Measurements from ENCODE around the gene CAMTA1. TPM values are rescaled to one million over a fixed set of nuclear protein-coding genes. Genes with fewer than 3 reads are reported as not detected.

The CAMTA1 gene
- total RNA-seq, 1 experiment from 2014 or later: 60.0 TPM

DNA sequence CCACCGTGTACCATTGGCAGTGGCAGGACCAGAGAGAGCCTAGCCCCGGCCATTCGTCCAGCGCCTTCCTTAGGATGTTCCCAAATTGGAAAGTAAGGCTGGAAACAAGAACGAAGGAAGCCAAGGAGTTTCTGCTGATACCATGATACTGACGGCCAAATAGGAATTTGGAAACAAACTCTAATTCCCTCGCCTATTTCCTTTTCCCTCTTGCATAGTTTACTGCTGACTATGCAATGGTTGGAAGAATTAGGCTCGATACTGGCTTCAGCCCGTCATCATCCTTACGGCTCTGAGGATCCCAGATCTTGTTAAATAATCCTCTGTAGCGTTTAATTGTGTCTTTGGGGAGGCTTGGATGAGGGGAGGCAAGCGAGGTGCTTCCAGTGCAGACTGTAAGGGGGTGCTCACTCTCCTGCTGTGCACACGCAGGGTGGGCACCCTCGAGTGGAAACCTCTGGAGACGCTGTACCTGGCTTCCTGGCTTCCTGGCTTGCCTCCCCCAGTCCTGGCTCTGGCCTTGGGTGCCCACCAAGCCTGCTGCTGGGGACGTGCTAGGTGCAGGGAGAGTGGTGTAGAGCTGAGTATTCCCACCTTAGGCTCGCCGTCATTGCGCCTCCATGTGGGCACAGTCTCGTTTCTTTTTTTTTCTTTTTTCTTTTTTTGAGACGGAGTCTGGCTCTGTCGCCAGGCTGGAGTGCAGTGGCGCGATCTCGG, 27.4 kb upstream of the CAMTA1 start:
- Mint-ChIP-seq H3K36me3 (ENCODE audit: insufficient read depth, unreplicated experiment) (no peaks in the 10 kb centered on the region), H3K9me3 (ENCODE audit: unreplicated experiment) (no peaks in the 10 kb centered on the region), H3K4me1 (ENCODE audit: low read depth, unreplicated experiment) (no peaks in the 10 kb centered on the region), H3K27me3 (ENCODE audit: insufficient read depth, unreplicated experiment) (peaks cover 14% of the 10 kb centered on the region), H3K27ac (ENCODE audit: unreplicated experiment) (no peak overlapping the region), H3K4me3 (ENCODE audit: unreplicated experiment) (no peak overlapping the region)
- no TSS peak for BruUV-seq (replicated peaks)
- DNase-seq: no peak
- intact Hi-C loops (cut with micrococcal nuclease; ENCODE audit: unreplicated experiment): no loop called here
- ChIA-PET CTCF (no interaction called here), POLR2A (no interaction called here)
- Histone ChIP-seq H3K4me1 (no peaks in the 10 kb centered on the region), H3K9me3 (no peaks in the 10 kb centered on the region), H3K36me3 (ENCODE audit: control insufficient read depth, insufficient read depth, low read length) (no peaks in the 10 kb centered on the region), H3K27me3 (replicated peaks; ENCODE audit: control insufficient read depth, insufficient read depth, low read length) (no peaks in the 10 kb centered on the region), H3K4me3 (ENCODE audit: low read depth, low read length) (no peak overlapping the region)
- TF ChIP-seq, protein P1, sequence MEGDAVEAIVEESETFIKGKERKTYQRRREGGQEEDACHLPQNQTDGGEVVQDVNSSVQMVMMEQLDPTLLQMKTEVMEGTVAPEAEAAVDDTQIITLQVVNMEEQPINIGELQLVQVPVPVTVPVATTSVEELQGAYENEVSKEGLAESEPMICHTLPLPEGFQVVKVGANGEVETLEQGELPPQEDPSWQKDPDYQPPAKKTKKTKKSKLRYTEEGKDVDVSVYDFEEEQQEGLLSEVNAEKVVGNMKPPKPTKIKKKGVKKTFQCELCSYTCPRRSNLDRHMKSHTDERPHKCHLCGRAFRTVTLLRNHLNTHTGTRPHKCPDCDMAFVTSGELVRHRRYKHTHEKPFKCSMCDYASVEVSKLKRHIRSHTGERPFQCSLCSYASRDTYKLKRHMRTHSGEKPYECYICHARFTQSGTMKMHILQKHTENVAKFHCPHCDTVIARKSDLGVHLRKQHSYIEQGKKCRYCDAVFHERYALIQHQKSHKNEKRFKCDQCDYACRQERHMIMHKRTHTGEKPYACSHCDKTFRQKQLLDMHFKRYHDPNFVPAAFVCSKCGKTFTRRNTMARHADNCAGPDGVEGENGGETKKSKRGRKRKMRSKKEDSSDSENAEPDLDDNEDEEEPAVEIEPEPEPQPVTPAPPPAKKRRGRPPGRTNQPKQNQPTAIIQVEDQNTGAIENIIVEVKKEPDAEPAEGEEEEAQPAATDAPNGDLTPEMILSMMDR (IDR thresholded peaks at IDR 0.05; ENCODE audit: insufficient read depth in 1 of 2, low read depth in 1 of 2, low read length in 1 of 2, severe bottlenecking in 1 of 2, unreplicated experiment in 1 of 2): no peak

DNA sequence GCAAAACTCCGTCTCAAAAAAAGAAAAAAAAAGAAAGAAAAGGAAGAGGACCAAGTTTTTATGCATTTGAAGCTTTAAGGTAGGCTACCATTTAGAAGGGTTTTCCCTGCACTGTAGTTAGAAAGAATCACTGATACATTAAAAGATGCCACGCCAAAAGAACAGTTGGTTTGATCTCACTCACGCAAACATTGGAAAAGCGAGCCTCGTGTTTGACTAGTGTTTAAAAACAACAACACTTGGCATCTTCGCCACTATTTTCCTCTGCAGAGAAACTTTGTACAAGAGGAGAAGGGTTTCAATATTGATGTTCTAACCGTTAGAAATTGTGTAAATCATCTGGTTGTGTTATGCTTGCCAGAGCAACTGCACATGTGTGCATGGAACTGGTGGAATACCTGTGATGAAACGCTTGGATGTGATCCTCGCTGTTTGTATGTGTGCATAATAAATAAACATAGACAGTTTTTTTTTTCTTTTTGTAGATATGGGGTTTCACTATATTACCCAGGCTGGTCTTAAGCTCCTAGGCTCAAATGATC, 24.0 kb upstream of the CAMTA1 start:
- no peak overlapping the region for H3K27ac Mint-ChIP-seq (ENCODE audit: unreplicated experiment)
- no TSS peak for BruUV-seq (replicated peaks)
- ChIA-PET CTCF (no interaction called here), POLR2A (no interaction called here)
- H3K36me3 Mint-ChIP-seq (ENCODE audit: insufficient read depth, unreplicated experiment): no peaks in the 10 kb centered on the region
- H3K36me3 ChIP-seq (ENCODE audit: control insufficient read depth, insufficient read depth, low read length): no peaks in the 10 kb centered on the region
- H3K4me1 Mint-ChIP-seq (ENCODE audit: low read depth, unreplicated experiment): no peaks in the 10 kb centered on the region
- no peaks in the 10 kb centered on the region for H3K27me3 ChIP-seq (replicated peaks; ENCODE audit: control insufficient read depth, insufficient read depth, low read length)
- H3K27me3 Mint-ChIP-seq (ENCODE audit: insufficient read depth, unreplicated experiment): peaks cover 17% of the 10 kb centered on the region
- H3K9me3 ChIP-seq: no peaks in the 10 kb centered on the region
- TF ChIP-seq, protein P1 (IDR thresholded peaks at IDR 0.05; ENCODE audit: insufficient read depth in 1 of 2, low read depth in 1 of 2, low read length in 1 of 2, severe bottlenecking in 1 of 2, unreplicated experiment in 1 of 2): no peak
- no peaks in the 10 kb centered on the region for H3K4me1 ChIP-seq
- H3K4me3 ChIP-seq (ENCODE audit: low read depth, low read length): no peak overlapping the region
- no peaks in the 10 kb centered on the region for H3K9me3 Mint-ChIP-seq (ENCODE audit: unreplicated experiment)
- H3K4me3 Mint-ChIP-seq (ENCODE audit: unreplicated experiment): no peak overlapping the region
- intact Hi-C loops (cut with micrococcal nuclease; ENCODE audit: unreplicated experiment): no loop called here
- DNase-seq: no peak

DNA sequence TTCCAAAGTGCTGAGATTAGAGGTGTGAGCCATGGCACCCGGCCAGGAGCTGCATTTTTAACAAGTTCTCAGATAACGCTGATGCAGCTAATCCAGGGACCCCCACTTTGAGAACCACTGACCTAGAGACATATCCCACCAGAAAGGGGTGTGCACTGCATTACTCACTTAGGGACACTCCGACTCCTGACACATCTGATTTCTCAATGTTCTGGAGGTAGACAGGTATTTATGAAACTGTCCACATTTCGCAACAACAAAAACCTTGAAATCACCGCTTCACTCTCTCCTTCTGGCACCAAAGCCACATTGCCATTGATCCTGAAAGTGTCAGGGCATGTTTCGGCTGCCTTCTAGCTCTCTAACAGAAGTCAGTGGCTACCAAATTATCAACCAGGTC, 23.2 kb upstream of the CAMTA1 start:
- no peaks in the 10 kb centered on the region for H3K4me1 Mint-ChIP-seq (ENCODE audit: low read depth, unreplicated experiment)
- no peaks in the 10 kb centered on the region for H3K36me3 Mint-ChIP-seq (ENCODE audit: insufficient read depth, unreplicated experiment)
- POLR2A ChIA-PET: no interaction called here
- H3K27me3 Mint-ChIP-seq (ENCODE audit: insufficient read depth, unreplicated experiment): peaks cover 14% of the 10 kb centered on the region
- Histone ChIP-seq H3K36me3 (ENCODE audit: control insufficient read depth, insufficient read depth, low read length) (no peaks in the 10 kb centered on the region), H3K4me3 (ENCODE audit: low read depth, low read length) (no peak overlapping the region), H3K4me1 (no peaks in the 10 kb centered on the region), H3K9me3 (no peaks in the 10 kb centered on the region), H3K27me3 (replicated peaks; ENCODE audit: control insufficient read depth, insufficient read depth, low read length) (no peaks in the 10 kb centered on the region)
- BruUV-seq (replicated peaks): no TSS peak
- H3K4me3 Mint-ChIP-seq (ENCODE audit: unreplicated experiment): no peak overlapping the region
- H3K9me3 Mint-ChIP-seq (ENCODE audit: unreplicated experiment): no peaks in the 10 kb centered on the region
- DNase-seq: no peak
- TF ChIP-seq, protein P1 (IDR thresholded peaks at IDR 0.05; ENCODE audit: insufficient read depth in 1 of 2, low read depth in 1 of 2, low read length in 1 of 2, severe bottlenecking in 1 of 2, unreplicated experiment in 1 of 2): no peak
- H3K27ac Mint-ChIP-seq (ENCODE audit: unreplicated experiment): no peak overlapping the region
- CTCF ChIA-PET: no interaction called here
- intact Hi-C loops (cut with micrococcal nuclease; ENCODE audit: unreplicated experiment): no loop called here
